GM12878 (cell line): ENCODE results near the gene TBPL2.

Experiments
- BMI1 ChIP-seq: fragments of 450-650 bp; IDR thresholded peaks from 2 replicates; pipeline ENCODE4 v1.6.1; 2016; ENCODE audit warnings: mild to moderate bottlenecking, moderate library complexity, borderline replicate concordance
- CHD1 ChIP-seq: IDR thresholded peaks from 2 replicates; pipeline ENCODE4 v1.6.1; 2012; ENCODE audit warnings: low read depth, low read length, improper control_type of control experiment
- EP300 ChIP-seq, 2 experiments: fragments of 150-350 bp in 1 of 2; IDR thresholded peaks; 2 replicates each; pipeline ENCODE4 v1.6.1; 2011 to 2012; ENCODE audit warnings: low read depth in 2 of 2, low read length in 2 of 2, borderline replicate concordance in 1 of 2, improper control_type of control experiment in 1 of 2, inconsistent platforms in 1 of 2; ENCODE audit not compliant: control insufficient read depth in 1 of 2
- POLR2A ChIP-seq: IDR thresholded peaks from 2 replicates; pipeline ENCODE4 v1.6.1; 2011; ENCODE audit warnings: low read depth, mild to moderate bottlenecking, low read length
- POLR2AphosphoS2 ChIP-seq: IDR thresholded peaks from 2 replicates; pipeline ENCODE4 v1.6.1; 2011; ENCODE audit warnings: low read depth, mild to moderate bottlenecking, low read length, improper control_type of control experiment, moderate library complexity
- SMC3 ChIP-seq: IDR thresholded peaks from 2 replicates; pipeline ENCODE4 v1.6.1; 2011; ENCODE audit warnings: low read length, improper control_type of control experiment, borderline replicate concordance
- ZSCAN29 ChIP-seq: fragments of 450-650 bp; IDR thresholded peaks from 2 replicates; pipeline ENCODE4 v1.6.1; 2017; ENCODE audit warnings: mild to moderate bottlenecking, moderate library complexity
- TF ChIP-seq, protein P1 (sequence below): fragments of 450-650 bp; IDR thresholded peaks from 2 replicates; pipeline ENCODE4 v1.6.1; 2017; ENCODE audit warnings: antibody characterized with exemption, mild to moderate bottlenecking, moderate library complexity
- TF ChIP-seq, protein P2 (sequence below): fragments of 450-650 bp; IDR thresholded peaks from 2 replicates; pipeline ENCODE4 v1.6.1; 2016; ENCODE audit warnings: mild to moderate bottlenecking, moderate library complexity, borderline replicate concordance

DNA sequence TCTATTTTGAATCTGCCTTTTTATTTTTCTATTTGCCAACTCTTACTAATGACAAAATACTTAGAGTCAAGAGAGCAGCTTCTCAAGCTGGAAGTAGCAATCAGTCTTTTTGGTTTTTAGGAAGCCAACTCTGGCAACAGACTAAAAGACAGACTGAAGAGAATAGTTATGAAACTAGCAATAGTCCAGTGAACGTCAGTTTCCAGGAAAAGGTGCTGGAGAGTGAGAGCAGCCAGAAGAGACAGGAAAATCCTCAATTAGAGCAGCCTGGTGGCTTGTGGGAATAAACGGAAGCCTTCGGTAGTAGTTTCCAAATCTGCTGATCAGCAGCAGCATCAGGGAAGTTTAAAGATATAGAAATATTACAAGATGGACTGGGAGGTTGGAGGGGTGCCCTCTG lies 55.9 kb downstream of the TBPL2 start:
- TF ChIP-seq POLR2A (no peak), EP300 (IDR thresholded peaks at IDR 0.05; ENCODE audit: borderline replicate concordance in 1 of 2, control insufficient read depth in 1 of 2, low read depth in 2 of 2, low read length in 2 of 2) (no peak), BMI1 (no peak), SMC3 (no peak), ZSCAN29 (no peak), CHD1 (no peak), POLR2AphosphoS2 (no peak)
- TF ChIP-seq, protein P1, sequence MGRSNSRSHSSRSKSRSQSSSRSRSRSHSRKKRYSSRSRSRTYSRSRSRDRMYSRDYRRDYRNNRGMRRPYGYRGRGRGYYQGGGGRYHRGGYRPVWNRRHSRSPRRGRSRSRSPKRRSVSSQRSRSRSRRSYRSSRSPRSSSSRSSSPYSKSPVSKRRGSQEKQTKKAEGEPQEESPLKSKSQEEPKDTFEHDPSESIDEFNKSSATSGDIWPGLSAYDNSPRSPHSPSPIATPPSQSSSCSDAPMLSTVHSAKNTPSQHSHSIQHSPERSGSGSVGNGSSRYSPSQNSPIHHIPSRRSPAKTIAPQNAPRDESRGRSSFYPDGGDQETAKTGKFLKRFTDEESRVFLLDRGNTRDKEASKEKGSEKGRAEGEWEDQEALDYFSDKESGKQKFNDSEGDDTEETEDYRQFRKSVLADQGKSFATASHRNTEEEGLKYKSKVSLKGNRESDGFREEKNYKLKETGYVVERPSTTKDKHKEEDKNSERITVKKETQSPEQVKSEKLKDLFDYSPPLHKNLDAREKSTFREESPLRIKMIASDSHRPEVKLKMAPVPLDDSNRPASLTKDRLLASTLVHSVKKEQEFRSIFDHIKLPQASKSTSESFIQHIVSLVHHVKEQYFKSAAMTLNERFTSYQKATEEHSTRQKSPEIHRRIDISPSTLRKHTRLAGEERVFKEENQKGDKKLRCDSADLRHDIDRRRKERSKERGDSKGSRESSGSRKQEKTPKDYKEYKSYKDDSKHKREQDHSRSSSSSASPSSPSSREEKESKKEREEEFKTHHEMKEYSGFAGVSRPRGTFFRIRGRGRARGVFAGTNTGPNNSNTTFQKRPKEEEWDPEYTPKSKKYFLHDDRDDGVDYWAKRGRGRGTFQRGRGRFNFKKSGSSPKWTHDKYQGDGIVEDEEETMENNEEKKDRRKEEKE, result no peak
- TF ChIP-seq, protein P2, sequence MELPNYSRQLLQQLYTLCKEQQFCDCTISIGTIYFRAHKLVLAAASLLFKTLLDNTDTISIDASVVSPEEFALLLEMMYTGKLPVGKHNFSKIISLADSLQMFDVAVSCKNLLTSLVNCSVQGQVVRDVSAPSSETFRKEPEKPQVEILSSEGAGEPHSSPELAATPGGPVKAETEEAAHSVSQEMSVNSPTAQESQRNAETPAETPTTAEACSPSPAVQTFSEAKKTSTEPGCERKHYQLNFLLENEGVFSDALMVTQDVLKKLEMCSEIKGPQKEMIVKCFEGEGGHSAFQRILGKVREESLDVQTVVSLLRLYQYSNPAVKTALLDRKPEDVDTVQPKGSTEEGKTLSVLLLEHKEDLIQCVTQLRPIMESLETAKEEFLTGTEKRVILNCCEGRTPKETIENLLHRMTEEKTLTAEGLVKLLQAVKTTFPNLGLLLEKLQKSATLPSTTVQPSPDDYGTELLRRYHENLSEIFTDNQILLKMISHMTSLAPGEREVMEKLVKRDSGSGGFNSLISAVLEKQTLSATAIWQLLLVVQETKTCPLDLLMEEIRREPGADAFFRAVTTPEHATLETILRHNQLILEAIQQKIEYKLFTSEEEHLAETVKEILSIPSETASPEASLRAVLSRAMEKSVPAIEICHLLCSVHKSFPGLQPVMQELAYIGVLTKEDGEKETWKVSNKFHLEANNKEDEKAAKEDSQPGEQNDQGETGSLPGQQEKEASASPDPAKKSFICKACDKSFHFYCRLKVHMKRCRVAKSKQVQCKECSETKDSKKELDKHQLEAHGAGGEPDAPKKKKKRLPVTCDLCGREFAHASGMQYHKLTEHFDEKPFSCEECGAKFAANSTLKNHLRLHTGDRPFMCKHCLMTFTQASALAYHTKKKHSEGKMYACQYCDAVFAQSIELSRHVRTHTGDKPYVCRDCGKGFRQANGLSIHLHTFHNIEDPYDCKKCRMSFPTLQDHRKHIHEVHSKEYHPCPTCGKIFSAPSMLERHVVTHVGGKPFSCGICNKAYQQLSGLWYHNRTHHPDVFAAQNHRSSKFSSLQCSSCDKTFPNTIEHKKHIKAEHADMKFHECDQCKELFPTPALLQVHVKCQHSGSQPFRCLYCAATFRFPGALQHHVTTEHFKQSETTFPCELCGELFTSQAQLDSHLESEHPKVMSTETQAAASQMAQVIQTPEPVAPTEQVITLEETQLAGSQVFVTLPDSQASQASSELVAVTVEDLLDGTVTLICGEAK, result no peak
